NOMO-1 treated with dmso at 0.1 percent for 144 hours (cell line): ENCODE data around the gene RAD51C.
"Not testable (repeated sequence)": the region's sequence is repeated elsewhere in the genome, so short reads cannot be mapped to it uniquely, and the experiment has no call there.

ENCODE experiments used
- DNase-seq: peaks from one replicate; lab custom pipeline; 2025; ENCODE audit not compliant: unreplicated experiment; lab: John Stamatoyannopoulos, UW

Gene RAD51C

DNA sequence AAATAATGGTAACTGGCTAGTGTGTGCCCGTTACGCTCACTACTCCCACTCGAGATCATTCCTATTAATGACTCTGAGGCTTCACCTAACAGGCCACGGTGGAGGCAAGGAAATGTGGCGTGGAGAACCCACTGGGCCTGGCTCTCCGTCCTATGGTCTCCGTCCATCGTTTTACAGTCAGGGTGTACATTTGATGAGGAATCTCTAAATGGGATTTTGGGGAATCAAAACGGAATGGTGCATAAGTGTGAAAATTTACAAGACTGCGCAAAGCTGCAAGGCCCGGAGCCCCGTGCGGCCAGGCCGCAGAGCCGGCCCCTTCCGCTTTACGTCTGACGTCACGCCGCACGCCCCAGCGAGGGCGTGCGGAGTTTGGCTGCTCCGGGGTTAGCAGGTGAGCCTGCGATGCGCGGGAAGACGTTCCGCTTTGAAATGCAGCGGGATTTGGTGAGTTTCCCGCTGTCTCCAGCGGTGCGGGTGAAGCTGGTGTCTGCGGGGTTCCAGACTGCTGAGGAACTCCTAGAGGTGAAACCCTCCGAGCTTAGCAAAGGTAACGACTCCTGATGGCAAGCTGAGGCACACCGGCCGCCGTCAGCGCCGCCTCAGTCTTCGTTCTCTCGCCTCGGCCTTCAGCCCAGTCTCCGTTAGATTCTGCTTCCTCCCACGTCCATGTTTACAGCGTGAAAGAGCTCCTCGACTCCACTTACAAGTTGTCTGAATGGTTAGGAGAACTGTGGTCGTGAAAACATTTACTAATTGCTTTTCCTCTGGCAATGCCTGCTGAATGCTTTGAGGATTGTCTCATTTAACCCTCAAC is at the start of gene RAD51C:
TSS of gene RAD51C (plus strand) at position 364 of the 817 bp plus-strand sequence. CDS start at position 406, 42 bp downstream.
- peak; percentile 90 for DNase-seq

DNA sequence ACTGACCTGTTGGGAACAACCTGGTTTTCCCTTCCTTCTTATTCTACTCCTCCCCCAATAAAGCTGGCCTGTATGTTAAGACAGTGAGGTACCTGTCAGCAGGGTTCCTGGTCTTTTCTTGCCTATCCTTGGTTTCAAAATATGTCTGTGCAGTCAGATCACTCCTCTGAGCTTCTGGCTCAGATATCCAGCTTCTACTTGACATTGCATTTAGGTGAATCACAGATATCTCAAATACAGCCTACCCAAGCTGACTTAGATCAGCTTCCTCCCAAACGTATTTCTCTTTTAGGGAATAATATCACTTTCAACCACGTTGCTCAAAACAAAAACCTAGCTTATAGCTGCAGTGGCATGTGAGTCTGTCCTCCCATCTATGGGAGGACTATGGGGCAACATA is 49.3 kb upstream of the RAD51C start:
- DNase-seq, result no peak

DNA sequence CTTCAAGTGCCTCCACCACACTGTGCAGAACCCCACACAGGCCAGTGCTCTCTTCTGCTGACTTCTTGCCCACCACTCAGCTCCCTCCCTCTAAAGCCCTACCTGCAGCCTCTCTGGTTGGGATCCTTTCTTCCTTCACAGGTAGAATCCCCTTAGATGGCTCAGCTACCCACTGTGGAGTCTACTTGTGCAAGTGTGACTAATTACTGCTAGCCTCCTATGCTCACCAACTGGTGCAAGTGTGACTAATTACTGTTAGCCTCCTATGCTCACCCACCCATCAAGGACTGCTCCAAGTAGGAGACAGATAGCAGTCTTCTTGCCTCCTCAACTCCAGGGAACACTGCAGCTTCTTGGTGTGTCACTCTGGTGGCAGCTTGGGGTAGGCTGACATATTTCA is 44.2 kb upstream of the RAD51C start:
- DNase-seq, result no peak

DNA sequence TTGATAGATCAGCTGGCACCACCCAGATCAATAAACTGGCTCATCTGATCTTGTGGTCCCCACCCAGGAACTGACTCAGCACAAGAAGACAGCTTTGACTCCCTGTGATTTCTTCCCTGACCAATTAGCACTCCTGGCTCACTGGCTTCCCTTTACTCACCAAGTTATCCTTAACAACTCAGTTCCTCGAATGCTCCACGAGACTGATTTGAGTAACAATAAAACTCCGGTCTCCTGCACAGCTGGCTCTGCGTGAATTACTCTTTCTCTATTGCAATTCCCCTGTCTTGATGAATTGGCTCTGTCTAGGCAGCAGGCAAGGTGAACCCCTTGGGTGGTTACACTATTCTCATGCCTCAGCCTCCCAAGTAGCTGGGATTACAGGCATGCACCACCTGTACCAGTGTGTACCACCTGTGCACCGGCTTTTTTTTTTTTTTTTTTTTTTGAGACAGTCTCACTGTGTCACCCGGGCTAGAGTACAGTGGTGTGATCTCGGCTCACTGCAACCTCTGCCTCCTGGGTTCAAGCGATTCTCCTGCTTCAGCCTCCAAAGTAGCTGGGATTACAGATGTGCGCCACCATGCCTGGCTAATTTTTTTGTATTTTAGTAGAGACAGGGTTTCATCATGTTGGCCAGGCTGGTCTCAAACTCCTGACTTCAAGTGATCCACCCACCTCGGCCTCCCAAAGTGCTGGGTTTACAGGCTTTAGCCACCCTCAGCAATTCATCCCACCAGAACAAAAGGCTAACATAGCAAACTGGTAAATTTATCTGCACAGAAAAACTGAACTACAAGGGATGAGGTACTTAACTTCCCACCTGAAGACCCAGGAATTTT is 34.2 kb upstream of the RAD51C start:
- DNase-seq, result not testable (repeated sequence)

DNA sequence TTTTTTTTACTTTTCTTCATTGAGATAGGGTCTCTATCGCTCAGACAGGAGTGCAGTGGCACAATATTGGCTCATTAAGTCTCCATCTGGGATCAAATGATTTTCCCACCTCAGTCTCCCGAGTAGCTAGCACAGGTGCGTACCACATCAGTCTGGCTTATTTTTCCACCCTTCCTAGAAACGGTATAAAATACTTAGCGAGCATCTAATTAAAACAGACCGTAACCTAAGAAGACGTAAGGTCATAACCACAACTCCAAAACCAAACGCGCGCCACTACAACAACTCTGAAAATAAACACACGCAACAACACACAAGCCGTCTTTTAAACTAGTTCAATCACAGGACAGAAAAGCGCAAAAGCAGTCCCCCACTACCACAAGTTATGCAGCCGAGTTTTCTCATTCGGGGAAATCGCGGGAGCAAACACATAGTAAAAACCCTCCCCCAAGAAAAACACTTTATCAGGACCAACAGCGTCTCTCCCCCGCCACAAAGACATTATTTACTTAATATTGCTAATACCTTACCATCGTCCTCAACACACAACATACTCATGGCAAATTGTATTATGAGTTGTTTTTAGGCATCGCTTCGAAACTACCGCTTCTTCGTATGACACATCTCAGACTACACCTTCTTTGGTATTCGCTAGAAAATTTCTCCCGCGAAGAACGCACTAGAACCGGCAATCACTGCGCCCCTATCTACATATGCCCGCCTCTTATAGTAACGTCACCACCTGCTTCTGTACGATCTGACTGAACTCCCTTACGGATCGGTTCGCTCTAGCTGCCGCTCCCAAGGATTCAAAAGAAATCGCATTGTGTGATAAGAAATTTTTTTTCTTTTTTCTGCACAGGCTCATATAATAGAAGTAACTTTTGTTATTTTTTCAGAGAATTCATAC is 33.3 kb upstream of the RAD51C start:
- DNase-seq, result peak; percentile 83

DNA sequence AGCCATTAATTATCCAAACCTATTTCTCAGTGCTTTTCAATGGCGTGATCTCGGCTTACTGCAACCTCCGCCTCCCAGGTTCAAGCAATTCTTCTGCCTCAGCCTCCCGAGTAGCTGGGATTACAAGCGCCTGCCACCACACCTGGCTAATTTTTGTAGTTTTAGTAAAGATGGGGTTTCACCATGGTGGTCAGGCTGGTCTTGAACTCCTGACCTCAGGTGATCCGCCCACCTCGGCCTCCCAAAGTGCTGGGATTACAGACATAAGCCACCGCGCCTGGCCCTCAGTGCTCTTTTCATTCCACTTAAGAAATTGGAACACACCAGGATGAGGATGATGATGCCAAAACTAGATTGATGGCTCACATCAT is 32.7 kb upstream of the RAD51C start:
- DNase-seq, result not testable (repeated sequence)

DNA sequence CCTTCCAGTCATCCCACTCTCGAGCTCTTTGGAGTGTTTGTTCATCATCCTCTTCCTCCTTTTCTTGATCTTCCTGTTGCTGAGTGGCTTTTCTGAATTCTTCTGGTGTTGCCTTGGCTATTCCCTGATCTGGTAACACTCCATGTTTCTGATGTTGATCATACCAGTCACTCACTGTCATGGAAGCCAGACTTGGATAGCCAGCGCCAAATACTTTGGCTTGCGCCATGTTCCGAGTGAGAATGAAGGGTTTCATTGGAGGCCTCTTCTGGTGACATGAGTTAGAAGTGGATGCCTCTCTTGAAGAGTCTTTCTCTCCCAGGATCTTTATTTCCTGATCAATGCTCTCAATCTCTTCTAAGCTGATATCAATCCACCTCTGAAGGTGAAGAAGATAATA is 31.8 kb upstream of the RAD51C start:
- DNase-seq, result no peak

DNA sequence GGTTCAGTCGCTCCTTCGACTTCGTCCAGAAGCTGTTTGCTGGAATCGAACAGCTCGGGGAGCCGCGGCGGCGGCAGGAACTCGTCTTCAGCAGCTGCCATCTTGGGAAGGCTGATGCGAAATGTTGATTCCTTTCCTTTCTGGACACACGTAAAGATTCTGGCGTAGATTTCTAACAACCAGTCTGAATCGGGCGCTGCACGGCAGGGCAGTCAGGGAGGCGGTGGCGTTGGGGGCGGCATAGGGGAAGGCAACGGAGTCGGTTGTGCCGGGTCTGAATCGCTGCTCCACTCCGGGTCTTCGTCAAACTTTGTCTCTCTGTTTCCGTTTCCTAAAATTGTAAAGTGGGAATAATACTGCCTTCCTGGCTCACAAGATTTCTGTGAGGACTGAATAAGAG is 30.9 kb upstream of the RAD51C start:
- no peak for DNase-seq

DNA sequence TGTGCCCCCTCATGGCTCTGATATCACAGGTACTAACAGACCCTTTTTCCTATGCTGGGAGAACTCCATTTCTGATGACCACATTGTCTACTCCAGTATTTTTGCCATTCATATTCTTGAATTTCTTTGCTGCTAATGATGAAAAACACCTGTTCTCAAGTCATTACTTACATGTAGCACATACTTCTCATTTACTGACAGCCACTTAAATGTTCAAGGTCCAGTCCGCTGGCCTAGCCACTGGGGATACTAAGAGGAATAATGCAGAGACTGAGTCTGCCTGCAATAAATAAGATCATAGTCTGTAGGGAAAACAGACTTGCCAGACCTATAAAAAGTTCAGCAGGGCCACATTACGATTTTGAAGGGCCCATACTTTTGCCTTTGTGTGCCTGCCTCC is 28.1 kb upstream of the RAD51C start:
- no peak for DNase-seq

DNA sequence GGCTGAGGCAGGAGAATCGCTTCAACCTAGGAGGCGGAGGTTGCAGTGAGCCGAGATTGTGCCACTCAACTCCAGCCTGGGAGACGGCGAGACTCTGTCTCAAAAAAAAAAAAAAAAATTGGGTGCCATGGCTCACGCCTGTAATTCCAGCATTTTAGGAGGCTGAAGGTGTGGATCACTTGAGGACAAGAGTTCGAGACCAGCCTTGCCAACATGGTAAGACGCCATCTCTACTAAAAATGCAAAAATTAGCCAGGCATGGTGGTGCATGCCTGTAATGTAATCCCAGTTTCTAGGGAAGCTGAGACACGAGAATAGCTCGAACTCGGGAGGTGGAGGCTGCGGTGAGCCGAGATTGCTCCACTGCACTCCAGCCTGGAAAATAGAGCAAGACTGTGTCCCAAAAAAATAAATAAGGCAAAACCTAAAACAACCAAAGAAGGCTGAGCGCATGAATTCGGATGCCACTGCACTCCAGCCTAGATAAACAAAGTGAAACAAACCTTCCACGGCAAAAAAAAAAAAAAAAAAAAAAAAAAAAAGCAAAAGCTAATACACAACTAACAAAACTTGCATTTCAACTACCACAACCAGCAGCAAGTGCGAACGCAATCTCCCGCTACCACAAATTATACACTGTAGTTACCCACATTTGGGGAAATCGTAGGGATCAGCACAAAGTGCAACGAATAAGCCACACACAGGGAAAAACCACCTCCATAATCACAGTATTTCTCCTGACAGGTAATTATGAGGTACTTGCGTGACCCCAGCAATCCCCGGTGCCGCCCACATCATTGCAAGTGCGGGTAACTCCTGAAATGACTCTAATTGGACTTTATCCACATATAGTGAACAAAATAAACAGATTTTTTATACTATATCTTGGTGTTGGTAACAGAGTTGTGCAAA is 26.2 kb upstream of the RAD51C start:
- DNase-seq, result no peak

DNA sequence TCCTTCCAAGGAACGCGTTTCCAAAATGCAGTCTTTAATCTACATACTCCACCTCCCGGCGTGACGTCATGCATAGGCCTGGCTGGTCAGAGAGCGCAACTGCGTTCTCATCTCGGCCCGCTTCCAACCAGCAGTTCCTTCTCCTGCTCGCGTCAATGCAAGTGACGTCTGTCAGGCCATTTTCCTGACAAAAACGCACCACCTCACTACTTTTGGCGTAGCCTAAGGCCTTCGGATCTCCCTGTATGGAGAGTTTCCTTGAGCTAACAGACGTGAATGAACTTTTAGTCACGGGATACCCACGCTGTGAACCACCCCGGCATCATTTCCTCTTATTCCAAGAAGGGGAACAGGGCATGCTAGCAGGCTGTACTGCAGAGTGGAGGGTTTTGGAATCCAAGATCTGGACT is 25.5 kb upstream of the RAD51C start:
- peak; percentile 80 for DNase-seq

DNA sequence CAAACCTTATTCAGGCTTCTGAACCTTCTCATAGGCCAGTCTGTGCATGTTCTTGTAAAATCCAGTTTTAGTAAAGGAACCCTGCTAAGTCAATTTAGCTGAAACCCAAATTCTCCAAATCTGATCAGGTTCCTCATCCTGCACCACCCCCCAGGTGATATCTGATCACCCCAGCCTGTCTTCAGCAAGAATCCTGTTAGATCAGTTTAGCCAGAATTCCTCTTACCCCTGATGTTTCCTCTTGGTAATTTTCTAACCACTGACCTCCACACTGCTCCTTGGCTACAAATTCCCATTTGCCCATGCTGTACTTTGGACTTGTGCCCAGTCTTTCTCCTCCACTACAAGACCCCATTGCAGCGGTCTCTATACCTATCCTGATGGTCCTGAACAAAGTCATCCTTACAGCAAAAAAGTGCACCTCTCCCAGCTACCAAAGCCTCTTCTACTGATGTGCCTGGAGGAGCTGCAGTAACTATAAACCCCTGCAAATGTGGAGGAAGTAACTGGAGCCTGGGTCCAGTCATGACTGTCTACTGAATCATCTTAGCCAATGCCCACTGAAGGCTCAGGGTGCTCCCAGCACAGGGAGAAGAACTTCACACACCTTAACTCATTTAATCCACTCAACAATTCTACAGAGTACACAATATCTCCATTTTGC is 24.3 kb upstream of the RAD51C start:
- no peak for DNase-seq

DNA sequence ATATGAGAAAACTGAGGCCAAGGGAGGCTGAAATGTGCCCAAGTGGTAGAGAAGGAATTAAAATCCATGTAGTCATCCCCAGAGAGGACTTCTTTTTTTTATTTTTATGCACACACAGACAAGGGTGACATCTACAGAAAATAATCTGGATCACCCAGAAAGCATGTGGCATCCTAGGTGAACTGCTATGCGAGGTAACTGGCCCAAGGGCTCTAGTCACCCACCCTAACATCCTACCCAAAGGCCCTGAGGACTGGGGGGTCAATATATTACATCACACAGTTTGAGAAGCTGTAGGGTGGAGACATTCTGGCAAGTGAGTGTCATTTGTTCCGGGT is 23.8 kb upstream of the RAD51C start:
- no peak for DNase-seq

DNA sequence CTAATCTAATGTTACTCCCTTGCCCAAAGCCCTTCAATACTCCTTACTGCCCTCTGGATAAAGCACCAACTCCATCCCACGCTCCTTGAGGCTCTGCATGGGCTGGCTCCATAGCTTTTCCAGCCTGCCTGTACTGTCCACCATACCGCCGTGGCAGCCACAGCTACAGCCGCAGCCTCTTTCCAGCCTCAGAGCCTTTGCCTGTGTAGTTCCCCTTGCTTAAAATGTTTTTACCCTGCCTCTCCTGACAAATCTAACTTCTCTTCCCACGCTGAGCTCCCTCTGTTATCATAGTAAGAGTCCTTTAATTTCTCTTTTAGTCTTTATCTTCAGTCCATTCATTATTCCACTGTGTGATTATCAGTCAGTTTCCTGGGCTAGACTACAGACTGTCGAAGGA is 22.5 kb upstream of the RAD51C start:
- no peak for DNase-seq

DNA sequence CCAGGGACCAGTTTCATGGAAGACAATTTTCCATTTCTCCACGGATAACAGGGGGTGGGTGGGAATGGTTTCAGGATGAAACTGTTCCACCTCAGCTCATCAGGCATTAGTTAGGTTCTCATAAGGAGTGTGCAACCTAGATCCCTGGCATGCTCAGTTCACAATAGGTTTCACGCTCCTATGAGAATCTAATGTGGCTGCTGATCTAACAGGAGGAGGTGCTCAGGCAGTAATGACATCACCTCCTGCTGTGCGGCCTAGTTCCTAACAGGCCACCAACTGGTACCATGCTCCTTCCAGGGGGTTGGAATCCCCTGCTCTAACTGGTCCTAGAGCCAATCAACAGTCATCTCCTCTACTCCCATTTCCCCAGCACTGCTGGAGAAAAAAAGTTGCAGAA is 20.4 kb upstream of the RAD51C start:
- DNase-seq, result no peak

DNA sequence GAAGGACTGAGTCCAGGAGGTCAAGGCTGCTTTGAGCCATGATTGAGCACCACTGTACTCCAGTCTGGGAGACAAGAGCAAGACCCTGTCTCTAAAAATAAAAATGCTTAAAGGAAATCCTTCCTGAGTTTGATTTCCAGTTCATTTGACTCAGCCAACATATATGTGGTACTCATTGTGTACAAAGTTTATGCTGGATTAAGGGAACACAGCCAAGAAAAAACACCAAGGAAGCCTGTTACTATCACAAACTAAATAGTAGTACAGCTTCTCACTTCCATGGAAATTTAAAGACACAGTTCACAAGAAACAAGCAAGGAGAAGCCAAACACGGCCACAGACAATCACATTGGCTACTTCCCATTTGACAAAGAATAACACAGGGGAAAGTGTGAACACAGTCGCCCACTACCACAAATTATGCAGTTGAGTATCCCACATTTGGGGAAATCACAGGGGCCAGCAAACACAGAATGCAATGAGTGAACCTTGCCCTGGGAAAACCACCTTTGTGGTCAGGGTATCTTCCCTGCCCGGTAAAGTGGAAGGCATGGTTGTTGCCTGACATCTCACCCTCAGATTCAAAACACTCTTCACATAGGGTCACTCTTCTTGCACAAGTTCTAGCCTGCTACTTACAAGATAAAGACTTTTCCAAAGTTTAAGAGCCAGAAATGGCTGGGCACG is 15.1 kb upstream of the RAD51C start:
- DNase-seq, result no peak

DNA sequence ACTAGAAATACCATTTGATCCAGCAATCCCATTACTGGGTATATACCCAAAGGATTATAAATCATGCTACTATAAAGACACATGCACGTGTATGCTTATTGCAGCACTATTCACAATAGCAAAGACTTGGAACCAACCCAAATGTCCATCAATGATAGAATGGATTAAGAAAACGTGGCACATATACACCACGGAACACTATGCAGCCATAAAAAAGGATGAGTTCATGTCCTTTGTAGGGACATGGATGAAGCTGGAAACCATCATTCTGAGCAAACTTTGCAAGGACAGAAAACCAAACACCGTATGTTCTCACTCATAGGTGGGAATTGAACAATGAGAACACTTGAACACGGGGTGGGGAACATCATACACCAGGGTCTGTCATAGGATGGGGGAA is 14.1 kb upstream of the RAD51C start:
- DNase-seq, result not testable (repeated sequence)

DNA sequence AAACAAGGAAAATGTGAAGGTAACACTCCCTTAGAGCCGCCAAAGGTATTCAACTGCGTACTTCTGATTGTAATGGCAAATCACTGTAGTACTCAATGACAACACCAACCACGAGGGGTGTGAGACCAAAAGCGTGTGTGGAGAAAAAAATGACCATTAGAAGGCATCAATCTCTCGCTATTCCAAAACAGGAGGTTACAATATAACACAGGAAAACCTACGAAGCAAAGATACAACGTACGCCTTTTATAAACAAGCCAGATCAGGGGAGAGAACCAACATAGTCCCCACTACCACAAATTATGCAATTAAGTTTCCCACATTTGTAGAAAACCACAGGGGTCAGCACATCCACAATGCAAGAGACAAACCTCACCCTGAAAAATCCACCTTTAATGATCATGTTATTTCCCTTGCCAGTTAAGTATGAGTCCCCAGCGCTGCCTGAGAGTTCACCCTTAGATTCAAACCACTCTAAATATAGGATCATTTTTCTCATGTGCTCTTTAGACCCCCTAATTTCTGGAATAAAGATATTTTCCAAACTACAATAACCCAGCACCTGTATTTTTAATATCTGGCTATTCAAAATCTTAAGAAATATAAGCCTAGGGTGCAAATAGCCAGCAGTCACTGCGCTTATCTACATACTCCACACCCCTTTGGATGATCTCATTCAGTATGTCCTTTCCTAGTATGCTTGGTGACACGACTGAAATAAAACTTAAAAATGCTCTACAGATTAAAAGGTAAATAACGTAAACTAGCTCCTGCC is 13.0 kb upstream of the RAD51C start:
- no peak for DNase-seq

DNA sequence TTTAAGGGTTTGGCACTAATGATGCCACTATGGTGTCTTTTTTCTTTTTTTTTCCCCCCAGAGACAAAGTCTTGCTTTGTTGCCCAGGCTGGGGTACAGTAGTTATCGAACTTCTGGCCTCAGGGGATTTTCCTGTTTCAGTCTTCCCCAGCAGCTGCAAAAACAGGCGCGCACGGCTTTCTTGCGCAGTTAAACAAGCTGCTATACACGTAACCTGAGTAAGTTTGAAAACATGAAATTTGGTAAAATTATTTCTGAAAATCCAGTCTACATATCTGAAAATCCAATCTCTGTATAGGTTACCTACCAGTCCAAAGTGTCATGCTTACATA is 12.4 kb upstream of the RAD51C start:
- DNase-seq, result no peak
